ENCODE results near the gene ELF1. TPM values are rescaled to one million over a fixed set of nuclear protein-coding genes. Genes with fewer than 3 reads are reported as not detected.

ELF1 gene
- total RNA-seq, 3 donors from 2014 or later (not counting 1 experiment from before 2014, with no cell fraction given): 174 to 216 (median 193) TPM

GRCh38 chr13:41015920-41016319 is 3.2 kb downstream of the ELF1 start:
- peaks cover 24% of the 10 kb centered on the region for H3K36me3 ChIP-seq (ENCODE audit: control insufficient read depth, insufficient read depth, low read length)
- Mint-ChIP-seq H3K27me3 (ENCODE audit: low read depth in 2 of 2) (no peaks in the 10 kb centered on the region), H3K36me3 (no peaks in the 10 kb centered on the region), H3K4me3 (peak overlapping the region; percentile 99), H3K4me1 (peaks cover 65 to 68% of the 10 kb centered on the region in 2 donors), H3K9me3 (no peaks in the 10 kb centered on the region), H3K27ac (peak overlapping the region; percentile 91 to 98)
- WGBS (ENCODE audit: insufficient coverage): 46% methylated on average over 6 of the region's 6 CpGs
- intact Hi-C loops (cut with micrococcal nuclease): loop anchor here (10.0 kb wide), 1 partner anchor 51 kb away; no protein-coding TSS in a partner anchor
- H3K4me3 ChIP-seq (ENCODE audit: low read length): peak overlapping the region; percentile 33
- ATAC-seq (no peak), DNase-seq (no peak)
- H3K27ac ChIP-seq (ENCODE audit: low read length): peak overlapping the region; percentile 55
- no peak for TF ChIP-seq CTCF (IDR thresholded peaks at IDR 0.05)
- peaks cover 22% of the 10 kb centered on the region for H3K4me1 ChIP-seq (ENCODE audit: control insufficient read depth, insufficient read depth, low read length)
- H3K9me3 ChIP-seq (ENCODE audit: control insufficient read depth, insufficient read depth, low read length): no peaks in the 10 kb centered on the region
- H3K27me3 ChIP-seq (ENCODE audit: control insufficient read depth, insufficient read depth, low read length): no peaks in the 10 kb centered on the region

- Histone ChIP-seq H3K9me3 (ENCODE audit: control insufficient read depth, insufficient read depth, low read length) (no peaks in the 10 kb centered on the region), H3K4me1 (ENCODE audit: control insufficient read depth, insufficient read depth, low read length) (peaks cover 23% of the 10 kb centered on the region), H3K4me3 (ENCODE audit: low read length) (no peak overlapping the region), H3K36me3 (ENCODE audit: control insufficient read depth, insufficient read depth, low read length) (peaks cover 27% of the 10 kb centered on the region), H3K27me3 (ENCODE audit: control insufficient read depth, insufficient read depth, low read length) (no peaks in the 10 kb centered on the region), H3K27ac (ENCODE audit: low read length) (no peak overlapping the region)
- Mint-ChIP-seq H3K9me3 (no peaks in the 10 kb centered on the region), H3K4me3 (peak overlapping the region; percentile 99), H3K36me3 (no peaks in the 10 kb centered on the region), H3K4me1 (peaks cover 61 to 62% of the 10 kb centered on the region in 2 donors), H3K27ac (peak overlapping the region; percentile 91 to 98), H3K27me3 (ENCODE audit: low read depth in 2 of 2) (no peaks in the 10 kb centered on the region)
- intact Hi-C loops (cut with micrococcal nuclease): loop anchor here (10.0 kb wide), 1 partner anchor 49 kb away; no protein-coding TSS in a partner anchor
- DNase-seq (no peak), ATAC-seq (no peak)
- no peak for TF ChIP-seq CTCF (IDR thresholded peaks at IDR 0.05)
- WGBS (ENCODE audit: insufficient coverage): 50% methylated on average over 1 of the region's 2 CpGs
These were observed 5.3 kb downstream of the ELF1 start for GRCh38 chr13:41013835-41014234.

- no peaks in the 10 kb centered on the region for H3K36me3 Mint-ChIP-seq
- intact Hi-C loops (cut with micrococcal nuclease): loop anchor here (10.0 kb wide), 1 partner anchor 48 kb away; no protein-coding TSS in a partner anchor
- Histone ChIP-seq H3K4me3 (ENCODE audit: low read length) (no peak overlapping the region), H3K9me3 (ENCODE audit: control insufficient read depth, insufficient read depth, low read length) (no peaks in the 10 kb centered on the region), H3K27me3 (ENCODE audit: control insufficient read depth, insufficient read depth, low read length) (no peaks in the 10 kb centered on the region), H3K4me1 (ENCODE audit: control insufficient read depth, insufficient read depth, low read length) (peaks cover 29% of the 10 kb centered on the region), H3K36me3 (ENCODE audit: control insufficient read depth, insufficient read depth, low read length) (peaks cover 27% of the 10 kb centered on the region), H3K27ac (ENCODE audit: low read length) (no peak overlapping the region)
- H3K4me3 Mint-ChIP-seq: no peak overlapping the region
- H3K9me3 Mint-ChIP-seq: no peaks in the 10 kb centered on the region
- DNase-seq (no peak), ATAC-seq (no peak)
- TF ChIP-seq CTCF (IDR thresholded peaks at IDR 0.05): no peak
- H3K27me3 Mint-ChIP-seq (ENCODE audit: low read depth in 2 of 2): no peaks in the 10 kb centered on the region
- H3K27ac Mint-ChIP-seq: peak overlapping the region in 1 of 2 donors; percentile 68
- H3K4me1 Mint-ChIP-seq: peaks cover 61 to 67% of the 10 kb centered on the region in 2 donors
- 56% methylated on average over 2 of the region's 2 CpGs for WGBS (ENCODE audit: insufficient coverage)
These were observed 6.6 kb downstream of the ELF1 start for GRCh38 chr13:41012536-41012935.

Measured in natural killer cell (primary cell).